HepG2 (cell line): ENCODE measurements around the gene ANO5. TPM values are rescaled to one million over a fixed set of nuclear protein-coding genes. Genes with fewer than 3 reads are reported as not detected.

Experiments used
- ATAC-seq: fragments of 200-7000 bp; cut with Tn5 transposase; 3 replicates; pipeline ENCODE4 v1.9.1; 2020; ENCODE audit warnings: mild to moderate bottlenecking, moderate library complexity
- BruUV-seq: library from RNA; stranded (reverse); fragments of 400-500 nt; replicated peaks from 2 replicates; lab custom pipeline; 2021; lab: Mats Ljungman, UMichigan
- CTCF ChIA-PET: fragments of 300-600 bp; formaldehyde crosslinking; extraction: SDS; loops from one replicate; lab custom pipeline; 2021; ENCODE audit warnings: low total read pairs, inconsistent platforms, low intra/inter-chr PET ratio; lab: Yijun Ruan, JAX
- POLR2A ChIA-PET: fragments of 350-600 bp; sonication (Branson Sonifier 250); formaldehyde crosslinking; loops from one replicate; lab custom pipeline; 2020; ENCODE audit warnings: antibody characterized with exemption, inconsistent platforms; lab: Yijun Ruan, JAX
- DNase-seq: peaks from one replicate; pipeline ENCODE4 v3.0.0-alpha.2; 2015; ENCODE audit warnings: low spot score
- FAIRE-seq: peaks from 3 replicates; lab custom pipeline; 2011; peaks lifted over from hg19 to GRCh38; lab: Jason Lieb, UNC
- H2AFZ ChIP-seq: one replicate; pipeline ENCODE4 v1.6.1; 2011; ENCODE audit warnings: low read length, inconsistent platforms
- H3K27ac ChIP-seq: fragments of 300-600 bp; 3 replicates; pipeline ENCODE4 v1.8.0; 2011; ENCODE audit warnings: mixed run types, mild to moderate bottlenecking, mixed read lengths, low read length, inconsistent platforms; ENCODE audit not compliant: insufficient read depth; ENCODE audit errors: extremely low read length
- H3K27me3 ChIP-seq, 2 experiments: fragments of 200-600 bp in 1 of 2; 2 replicates in 1 of 2; 3 replicates in 1 of 2; pipeline versions ENCODE4 v1.6.0 to v1.8.0; 2011; ENCODE audit warnings: low read length in 2 of 2, mild to moderate bottlenecking in 2 of 2, moderate library complexity in 2 of 2, inconsistent platforms in 1 of 2; ENCODE audit not compliant: insufficient read depth in 2 of 2, control insufficient read depth in 1 of 2
- H3K36me3 ChIP-seq, 2 experiments: fragments of 200-600 bp in 1 of 2; replicated peaks in 1 of 2; 2 replicates in 1 of 2; 3 replicates in 1 of 2; pipeline versions ENCODE4 v1.5.1 to v1.8.0; 2011; ENCODE audit warnings: low read length in 2 of 2, inconsistent platforms in 1 of 2; ENCODE audit not compliant: insufficient read depth in 2 of 2, control insufficient read depth in 1 of 2
- H3K4me1 ChIP-seq: 2 replicates; pipeline ENCODE4 v1.5.1; 2012; ENCODE audit warnings: low read length, inconsistent platforms; ENCODE audit not compliant: insufficient read depth
- H3K4me2 ChIP-seq: 2 replicates; pipeline ENCODE4 v1.6.0; 2011; ENCODE audit warnings: low read depth, low read length, inconsistent platforms
- H3K4me3 ChIP-seq, 3 experiments: fragments of 200-600 bp in 1 of 3; sonication (generic), shearing (Covaris generic) in 1 of 3; replicated peaks in 1 of 3; 2 replicates each; pipeline ENCODE4 v1.5.1; 2011 to 2016; ENCODE audit warnings: low read length in 3 of 3, inconsistent platforms in 2 of 3, low read depth in 2 of 3, mild to moderate bottlenecking in 2 of 3, control low read depth in 1 of 3, mixed read lengths in 1 of 3; ENCODE audit not compliant: insufficient read depth in 1 of 3
- H3K79me2 ChIP-seq: one replicate; pipeline ENCODE4 v1.6.1; 2011; ENCODE audit warnings: low read length, inconsistent platforms; ENCODE audit not compliant: insufficient read depth
- H3K9ac ChIP-seq: 2 replicates; pipeline ENCODE4 v1.6.0; 2011; ENCODE audit warnings: mild to moderate bottlenecking, low read depth, low read length, inconsistent platforms; ENCODE audit not compliant: insufficient read depth
- H3K9me3 ChIP-seq: 2 replicates; pipeline ENCODE4 v1.5.1; 2012; ENCODE audit warnings: mild to moderate bottlenecking, low read length
- H4K20me1 ChIP-seq: 2 replicates; pipeline ENCODE4 v1.6.0; 2011; ENCODE audit warnings: inconsistent platforms, mild to moderate bottlenecking, low read length, moderate library complexity; ENCODE audit not compliant: insufficient read depth
- EP300 ChIP-seq, 3 experiments: sonication (generic) in 1 of 3; formaldehyde crosslinking in 1 of 3; IDR thresholded peaks; 2 replicates each; pipeline versions ENCODE4 v1.5.1 to v1.6.1; 2011 to 2020; ENCODE audit warnings: low read depth in 2 of 3, low read length in 2 of 3, borderline replicate concordance in 1 of 3, improper control_type of control experiment in 1 of 3, mild to moderate bottlenecking in 1 of 3, missing genetic modification reagents in 1 of 3, moderate library complexity in 1 of 3
- KLF6 ChIP-seq: IDR thresholded peaks from 2 replicates; pipeline ENCODE4 v1.8.0; 2016; ENCODE audit warnings: missing biosample characterization, missing genetic modification reagents
- MAZ ChIP-seq, 2 experiments: sonication (generic) in 1 of 2; formaldehyde crosslinking in 1 of 2; IDR thresholded peaks; 2 replicates each; pipeline versions ENCODE4 v1.5.0 to v1.6.1; 2012 to 2020; ENCODE audit warnings: low read depth in 2 of 2, mild to moderate bottlenecking in 2 of 2, borderline replicate concordance in 1 of 2, improper control_type of control experiment in 1 of 2, low read length in 1 of 2, missing genetic modification reagents in 1 of 2, moderate library complexity in 1 of 2
- NFKB2 ChIP-seq: sonication (generic); formaldehyde crosslinking; IDR thresholded peaks from 2 replicates; pipeline ENCODE4 v1.4.0; 2020; ENCODE audit warnings: missing genetic modification reagents, borderline replicate concordance
- NR2F2 ChIP-seq: IDR thresholded peaks from 2 replicates; pipeline ENCODE4 v1.6.1; 2012; ENCODE audit warnings: low read depth, inconsistent platforms, borderline replicate concordance
- TBX2 ChIP-seq: sonication (generic); formaldehyde crosslinking; IDR thresholded peaks from 2 replicates; pipeline ENCODE4 v1.5.0; 2020; ENCODE audit warnings: missing genetic modification reagents, mild to moderate bottlenecking, borderline replicate concordance
- TFE3 ChIP-seq: IDR thresholded peaks from 2 replicates; pipeline ENCODE4 v1.6.1; 2016
- ZNF879 ChIP-seq: sonication (generic); formaldehyde crosslinking; IDR thresholded peaks from 2 replicates; pipeline ENCODE4 v1.8.1; 2023; ENCODE audit warnings: missing genetic modification reagents
- WGBS: methylation state at CpG from one replicate; pipeline ENCODE4 v1.1.6; 2017; ENCODE audit warnings: low lambda C conversion rate; 5-methylcytosine and 5-hydroxymethylcytosine counted together
- in situ Hi-C: cut with HindIII; loops from 2 replicates; pipeline ENCODE4 v1.10.0; 2017; ENCODE audit warnings: low pct_unique_long_range_greater_than_20kb; ENCODE audit not compliant: extremely low pct_ligation_motif_present
- intact Hi-C: fragments of 100-400 bp; cut with micrococcal nuclease; formaldehyde crosslinking; loops from one replicate; pipeline ENCODE4 v1.10.0; 2022; ENCODE audit not compliant: unreplicated experiment
- polyA plus RNA-seq, 8 experiments: library from polyadenylated mRNA; depleted of rRNA in 3 of 8; stranded (reverse) in 7 of 8; unstranded in 1 of 8; fragments of >200 nt; fragmentation: Illumina TruSeq in 4 of 8; extraction: Trizol in 4 of 8; gene quantifications; 2 replicates each; pipeline versions ENCODE4 v1.2.1 to v1.2.3, GENCODE V29; 2011 to 2016; ENCODE audit warnings: low read depth in 4 of 8, missing spikeins in 1 of 8, mixed read lengths in 1 of 8; ENCODE audit not compliant: insufficient read depth in 1 of 8
- total RNA-seq, 5 experiments: library from RNA; depleted of rRNA; stranded (reverse); fragments of >200 nt; fragmentation: Illumina TruSeq; extraction: Trizol; gene quantifications; 2 replicates each; pipeline ENCODE4 v1.2.3, GENCODE V29; 2016; ENCODE audit warnings: low read depth in 1 of 5

The ANO5 gene
- total and polyA plus RNA-seq, 2 of the 13 experiments (the other 11 are each of a cell fraction or from before 2014, with no cell fraction given), result 0.02 to 0.03 TPM

GRCh38 chr11:22194306-22194705 lies 1.4 kb downstream of the ANO5 start:
- TF ChIP-seq TFE3 (CRISPR knock-in tag), result no peak
- no peak for TF ChIP-seq MAZ (IDR thresholded peaks at IDR 0.05; ENCODE audit: borderline replicate concordance, low read depth, low read length)
- TF ChIP-seq MAZ (CRISPR knock-in tag; IDR thresholded peaks at IDR 0.05; ENCODE audit: low read depth), result no peak
- no peak for TF ChIP-seq TBX2
- TF ChIP-seq NFKB2 (CRISPR knock-in tag), result no peak
- no peak for TF ChIP-seq KLF6 (CRISPR knock-in tag)
- no peak for TF ChIP-seq EP300 (IDR thresholded peaks at IDR 0.05; ENCODE audit: low read depth in 2 of 2, low read length in 2 of 2)
- TF ChIP-seq EP300 (CRISPR knock-in tag; IDR thresholded peaks at IDR 0.05; ENCODE audit: borderline replicate concordance), result no peak
- TF ChIP-seq NR2F2, result no peak
- no peak for TF ChIP-seq ZNF879 (CRISPR knock-in tag)
- H3K4me1 ChIP-seq, result no peaks in the 10 kb centered on the region
- no peak overlapping the region for H3K27ac ChIP-seq
- DNase-seq (no peak), ATAC-seq (no peak), FAIRE-seq (no peak)
- 5% methylated on average over 5 of the region's 5 CpGs for WGBS
- ChIA-PET POLR2A (no interaction called here), CTCF (no interaction called here)
- H3K36me3 ChIP-seq, result no peaks in the 10 kb centered on the region
- no peak overlapping the region for H3K4me2 ChIP-seq
- no peak overlapping the region for H3K4me3 ChIP-seq
- H3K9me3 ChIP-seq, result no peaks in the 10 kb centered on the region
- no TSS peak for BruUV-seq
- H3K27me3 ChIP-seq, result peaks cover 0 to 7% of the 10 kb centered on the region in 2 experiments; a peak in 2 of 5 replicates
- intact Hi-C loops, result no loop called here
- no peak overlapping the region for H2AFZ ChIP-seq
- in situ Hi-C loops, result no loop called here
- H3K9ac ChIP-seq, result no peak overlapping the region
- no peaks in the 10 kb centered on the region for H4K20me1 ChIP-seq
- no peaks in the 10 kb centered on the region for H3K79me2 ChIP-seq
